C4-2B (cell line): ENCODE results near the gene RIMBP2.

ENCODE experiments used
- H3K27ac ChIP-seq: fragments of 450-650 bp; 2 replicates; pipeline ENCODE4 v1.5.1; 2017
- CTCF ChIP-seq: fragments of 450-650 bp; conservative IDR thresholded peaks from 2 replicates; pipeline ENCODE4 v1.5.1; 2017; ENCODE audit warnings: mild to moderate bottlenecking
- ZFX ChIP-seq: fragments of 450-650 bp; IDR thresholded peaks from 2 replicates; pipeline ENCODE4 v1.6.1; 2017

Gene RIMBP2

GRCh38 chr12:130357729-130358330, 358.3 kb downstream of the RIMBP2 start:
- TF ChIP-seq CTCF, result no peak
- no peak overlapping the region for H3K27ac ChIP-seq

- TF ChIP-seq ZFX, result no peak
- no peak for TF ChIP-seq CTCF
- H3K27ac ChIP-seq, result no peak overlapping the region
Measured at GRCh38 chr12:130357241-130357640, 358.9 kb downstream of the RIMBP2 start.

- H3K27ac ChIP-seq, result no peak overlapping the region
- TF ChIP-seq CTCF (no peak), ZFX (no peak)
Measured at GRCh38 chr12:130356222-130356621, 359.9 kb downstream of the RIMBP2 start.

- TF ChIP-seq CTCF (no peak), ZFX (no peak)
Measured at GRCh38 chr12:130354407-130354806, 361.7 kb downstream of the RIMBP2 start.

GRCh38 chr12:130353081-130353480, 363.0 kb downstream of the RIMBP2 start:
- TF ChIP-seq CTCF (no peak), ZFX (no peak)
- no peak overlapping the region for H3K27ac ChIP-seq

More at GRCh38 chr12:130354407-130354806, 361.7 kb downstream of the RIMBP2 start:
- H3K27ac ChIP-seq, result no peak overlapping the region

- no peak for TF ChIP-seq ZFX
Measured at GRCh38 chr12:130351326-130351725, 364.8 kb downstream of the RIMBP2 start.

GRCh38 chr12:130350715-130351114, 365.4 kb downstream of the RIMBP2 start:
- TF ChIP-seq CTCF (no peak), ZFX (no peak)
- no peak overlapping the region for H3K27ac ChIP-seq

More at GRCh38 chr12:130351326-130351725, 364.8 kb downstream of the RIMBP2 start:
- no peak overlapping the region for H3K27ac ChIP-seq

- no peak for TF ChIP-seq CTCF
- TF ChIP-seq ZFX, result no peak
- H3K27ac ChIP-seq, result no peak overlapping the region
Measured at GRCh38 chr12:130347588-130347987, 368.5 kb downstream of the RIMBP2 start.
